ENCODE results near the gene SDCCAG8. TPM values are rescaled to one million over a fixed set of nuclear protein-coding genes. Genes with fewer than 3 reads are reported as not detected.

Gene SDCCAG8
- total RNA-seq, 1 donor = 42.7 TPM

- no peak overlapping the region for H3K4me2 ChIP-seq (ENCODE audit: insufficient read depth, low read length)
- peaks cover 3% of the 10 kb centered on the region for H3K36me3 ChIP-seq (ENCODE audit: insufficient read depth, low read length)
- DNase-seq (ENCODE audit: insufficient read length, low spot score, missing footprints) = no peak
- peaks cover 22% of the 10 kb centered on the region for H3K4me1 ChIP-seq (ENCODE audit: insufficient read depth, low read length)
- H4K20me1 ChIP-seq (ENCODE audit: insufficient read depth, low read length) = no peaks in the 10 kb centered on the region
- H3K27me3 ChIP-seq (ENCODE audit: insufficient read depth, low read length) = no peaks in the 10 kb centered on the region
- H3K9me3 ChIP-seq (ENCODE audit: low read depth, low read length) = no peaks in the 10 kb centered on the region
- no peaks in the 10 kb centered on the region for H3K79me2 ChIP-seq (ENCODE audit: insufficient read depth, low read length)
- TF ChIP-seq CTCF (IDR thresholded peaks at IDR 0.05; ENCODE audit: extremely low read depth, low read depth, low read length) = no peak
- no peak overlapping the region for H3K4me3 ChIP-seq (ENCODE audit: insufficient read depth, low read length)
- no peak overlapping the region for H3K27ac ChIP-seq (ENCODE audit: low read depth, low read length)
- no peak overlapping the region for H2AFZ ChIP-seq (ENCODE audit: low read length)
These were observed 233.3 kb downstream of the SDCCAG8 start for GRCh38 chr1:243489158-243489527.

- H3K27ac ChIP-seq (ENCODE audit: low read depth, low read length) = no peak overlapping the region
- DNase-seq (ENCODE audit: insufficient read length, low spot score, missing footprints) = no peak
- H3K36me3 ChIP-seq (ENCODE audit: insufficient read depth, low read length) = peaks cover 3% of the 10 kb centered on the region
- no peak overlapping the region for H2AFZ ChIP-seq (ENCODE audit: low read length)
- no peaks in the 10 kb centered on the region for H3K79me2 ChIP-seq (ENCODE audit: insufficient read depth, low read length)
- no peak overlapping the region for H3K4me2 ChIP-seq (ENCODE audit: insufficient read depth, low read length)
- peaks cover 22% of the 10 kb centered on the region for H3K4me1 ChIP-seq (ENCODE audit: insufficient read depth, low read length)
- H3K9me3 ChIP-seq (ENCODE audit: low read depth, low read length) = no peaks in the 10 kb centered on the region
- H3K4me3 ChIP-seq (ENCODE audit: insufficient read depth, low read length) = no peak overlapping the region
- no peak for TF ChIP-seq CTCF (IDR thresholded peaks at IDR 0.05; ENCODE audit: extremely low read depth, low read depth, low read length)
- no peaks in the 10 kb centered on the region for H3K27me3 ChIP-seq (ENCODE audit: insufficient read depth, low read length)
- no peaks in the 10 kb centered on the region for H4K20me1 ChIP-seq (ENCODE audit: insufficient read depth, low read length)
These were observed 234.1 kb downstream of the SDCCAG8 start for GRCh38 chr1:243489681-243490546.

- peak; percentile 94 for DNase-seq (ENCODE audit: insufficient read length, low spot score, missing footprints)
- no peaks in the 10 kb centered on the region for H3K79me2 ChIP-seq (ENCODE audit: insufficient read depth, low read length)
- no peaks in the 10 kb centered on the region for H3K27me3 ChIP-seq (ENCODE audit: insufficient read depth, low read length)
- H2AFZ ChIP-seq (ENCODE audit: low read length) = no peak overlapping the region
- H3K9me3 ChIP-seq (ENCODE audit: low read depth, low read length) = no peaks in the 10 kb centered on the region
- no peaks in the 10 kb centered on the region for H4K20me1 ChIP-seq (ENCODE audit: insufficient read depth, low read length)
- peaks cover 25% of the 10 kb centered on the region for H3K4me1 ChIP-seq (ENCODE audit: insufficient read depth, low read length)
- peaks cover 3% of the 10 kb centered on the region for H3K36me3 ChIP-seq (ENCODE audit: insufficient read depth, low read length)
- H3K4me3 ChIP-seq (ENCODE audit: insufficient read depth, low read length) = no peak overlapping the region
- peak overlapping the region; percentile 53 for H3K27ac ChIP-seq (ENCODE audit: low read depth, low read length)
- H3K4me2 ChIP-seq (ENCODE audit: insufficient read depth, low read length) = peak overlapping the region; percentile 48
- no peak for TF ChIP-seq CTCF (IDR thresholded peaks at IDR 0.05; ENCODE audit: extremely low read depth, low read depth, low read length)
These were observed 235.2 kb downstream of the SDCCAG8 start for GRCh38 chr1:243490748-243491686.
